Lower leg skin (tissue), 3 donors: Measurements from ENCODE around the gene HAT1.

ENCODE experiments used
- POLR2A ChIP-seq, 2 donors: fragments of 450-650 bp; IDR thresholded peaks; one replicate each; pipeline ENCODE4 v1.6.1; 2016 to 2017; ENCODE audit warnings: antibody characterized with exemption in 2 of 2, mild to moderate bottlenecking in 1 of 2, moderate library complexity in 1 of 2
- TF ChIP-seq, protein P1 (sequence below), 3 donors: fragments of 450-650 bp; IDR thresholded peaks; one replicate each; pipeline ENCODE4 v1.5.1; 2016; ENCODE audit warnings: antibody characterized with exemption in 3 of 3, mild to moderate bottlenecking in 3 of 3, moderate library complexity in 2 of 3

DNA sequence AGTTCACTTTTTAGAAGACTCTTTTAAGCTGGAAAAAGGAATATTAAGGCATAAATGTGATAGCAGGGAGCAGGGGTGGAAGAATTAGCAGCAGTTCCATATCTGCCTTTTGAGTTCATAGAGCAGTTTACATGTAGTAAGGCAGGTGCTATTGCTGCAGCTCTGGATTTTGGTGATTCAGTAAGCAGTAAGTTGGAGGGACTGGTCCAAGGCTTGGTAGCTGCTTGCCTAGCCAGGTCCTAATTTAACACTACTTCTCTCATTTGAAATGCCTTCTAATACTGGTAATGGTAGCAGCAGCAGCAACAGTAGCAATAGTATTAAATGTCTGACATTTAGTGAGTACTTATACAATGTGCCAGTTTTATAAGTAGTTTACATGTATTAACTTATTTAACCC lies 30.0 kb downstream of the HAT1 start:
- TF ChIP-seq, protein P1, sequence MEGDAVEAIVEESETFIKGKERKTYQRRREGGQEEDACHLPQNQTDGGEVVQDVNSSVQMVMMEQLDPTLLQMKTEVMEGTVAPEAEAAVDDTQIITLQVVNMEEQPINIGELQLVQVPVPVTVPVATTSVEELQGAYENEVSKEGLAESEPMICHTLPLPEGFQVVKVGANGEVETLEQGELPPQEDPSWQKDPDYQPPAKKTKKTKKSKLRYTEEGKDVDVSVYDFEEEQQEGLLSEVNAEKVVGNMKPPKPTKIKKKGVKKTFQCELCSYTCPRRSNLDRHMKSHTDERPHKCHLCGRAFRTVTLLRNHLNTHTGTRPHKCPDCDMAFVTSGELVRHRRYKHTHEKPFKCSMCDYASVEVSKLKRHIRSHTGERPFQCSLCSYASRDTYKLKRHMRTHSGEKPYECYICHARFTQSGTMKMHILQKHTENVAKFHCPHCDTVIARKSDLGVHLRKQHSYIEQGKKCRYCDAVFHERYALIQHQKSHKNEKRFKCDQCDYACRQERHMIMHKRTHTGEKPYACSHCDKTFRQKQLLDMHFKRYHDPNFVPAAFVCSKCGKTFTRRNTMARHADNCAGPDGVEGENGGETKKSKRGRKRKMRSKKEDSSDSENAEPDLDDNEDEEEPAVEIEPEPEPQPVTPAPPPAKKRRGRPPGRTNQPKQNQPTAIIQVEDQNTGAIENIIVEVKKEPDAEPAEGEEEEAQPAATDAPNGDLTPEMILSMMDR (IDR thresholded peaks at IDR 0.05): no peak
- no peak for TF ChIP-seq POLR2A (IDR thresholded peaks at IDR 0.05)
